NCI-H2171 (cell line): ENCODE measurements around the gene USP31.
A peak's percentile ranks its signal among the peaks of the same experiment; 100 is the strongest.
"Not testable (repeated sequence)": the region's sequence is repeated elsewhere in the genome, so short reads cannot be mapped to it uniquely, and the experiment has no call there.

Source experiments
- DNase-seq: peaks from one replicate; lab custom pipeline; 2025; lab: John Stamatoyannopoulos, UW

USP31 gene

DNA sequence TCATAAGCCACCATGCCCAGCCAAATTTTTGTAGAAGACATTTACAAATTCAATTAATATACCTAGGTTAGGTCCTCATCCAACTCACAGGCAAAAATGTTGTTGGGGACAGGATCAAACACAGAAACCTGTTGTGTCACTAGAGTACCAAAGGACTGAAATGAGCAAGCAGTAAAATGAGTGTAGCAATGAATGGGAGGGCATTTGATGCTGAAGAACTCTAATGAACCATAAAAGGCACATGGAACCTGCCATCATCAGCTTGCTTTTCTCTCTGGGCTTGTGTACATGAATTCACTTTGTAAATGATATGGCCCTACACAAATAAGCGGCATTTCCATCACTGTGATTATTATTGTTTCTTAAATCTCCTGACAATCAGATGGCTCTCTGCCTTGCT, 17.8 kb downstream of the USP31 start:
- no peak for DNase-seq

DNA sequence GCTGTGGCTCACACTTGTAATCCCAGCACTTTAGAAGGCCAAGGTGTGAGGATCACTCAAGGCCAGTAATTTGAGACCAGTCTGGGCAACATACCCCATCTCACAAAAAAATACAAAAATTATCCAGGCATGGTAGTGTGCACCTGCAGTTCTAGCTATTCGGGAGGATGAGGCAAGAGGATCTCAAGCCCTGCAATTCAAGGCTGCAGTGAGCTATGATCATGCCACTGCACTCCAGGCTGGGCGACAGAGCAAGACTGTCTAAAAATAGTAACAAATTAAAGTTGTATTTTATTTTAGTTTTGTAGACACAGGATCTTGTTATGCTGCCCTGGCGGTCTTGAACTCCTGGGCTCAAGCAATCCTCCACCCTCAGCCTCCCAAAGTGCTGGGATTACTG, 18.2 kb downstream of the USP31 start:
- no peak for DNase-seq

DNA sequence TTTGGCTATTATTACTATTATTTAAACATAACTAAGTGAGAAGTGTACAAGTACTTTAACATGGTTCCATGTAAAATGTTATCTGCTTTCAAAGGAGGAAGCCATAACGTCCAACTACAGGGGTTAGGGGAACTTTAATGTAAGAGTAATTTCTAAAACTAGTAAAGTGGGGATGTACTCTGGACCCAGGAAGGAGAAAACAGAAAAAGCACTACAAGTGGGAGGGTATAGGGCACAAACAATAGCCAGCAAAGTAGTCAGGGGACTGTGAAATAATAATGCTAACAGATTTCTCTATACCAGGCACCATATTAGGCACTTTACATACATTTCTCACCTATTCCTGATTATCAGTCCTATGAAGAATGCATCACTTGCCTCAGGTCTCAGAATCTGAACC, 19.6 kb downstream of the USP31 start:
- DNase-seq, result no peak

DNA sequence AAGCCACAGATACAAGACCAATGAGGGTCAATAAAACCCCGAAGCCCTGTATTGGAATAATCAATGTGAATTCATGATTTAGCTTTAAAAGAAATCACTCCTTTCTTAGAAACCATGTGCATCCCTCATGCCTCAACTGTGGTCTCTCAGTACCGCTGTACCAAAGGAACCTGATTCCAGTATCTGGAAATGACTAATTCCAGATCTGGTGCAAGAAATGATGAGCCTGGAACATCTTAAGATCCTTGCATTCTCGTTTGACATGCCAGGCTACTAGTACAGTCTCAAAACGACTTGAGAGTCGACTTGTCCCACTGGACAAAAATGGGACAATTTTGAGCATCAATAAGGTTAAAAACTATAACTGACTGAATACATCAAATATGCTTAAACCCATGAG, 21.2 kb downstream of the USP31 start:
- DNase-seq, result no peak

DNA sequence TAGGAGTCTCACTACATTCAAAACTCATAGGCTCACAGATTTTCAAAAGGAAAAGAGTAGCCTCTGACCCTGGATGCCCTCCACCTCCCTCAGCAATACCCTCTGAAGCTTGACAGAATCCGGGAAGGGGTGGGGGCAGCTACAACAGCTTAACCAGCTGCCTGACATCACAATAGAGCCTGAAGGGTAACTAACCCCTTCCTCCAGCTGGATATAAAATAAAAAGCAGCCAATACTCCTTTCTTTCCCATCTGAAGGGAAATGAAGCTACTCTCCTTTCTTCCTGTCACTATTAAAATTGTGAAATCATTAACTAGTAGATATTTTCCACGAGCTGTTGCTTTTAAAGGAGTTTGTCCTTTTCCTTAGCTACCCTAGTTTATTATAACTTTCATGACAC, 24.0 kb downstream of the USP31 start:
- DNase-seq, result no peak

DNA sequence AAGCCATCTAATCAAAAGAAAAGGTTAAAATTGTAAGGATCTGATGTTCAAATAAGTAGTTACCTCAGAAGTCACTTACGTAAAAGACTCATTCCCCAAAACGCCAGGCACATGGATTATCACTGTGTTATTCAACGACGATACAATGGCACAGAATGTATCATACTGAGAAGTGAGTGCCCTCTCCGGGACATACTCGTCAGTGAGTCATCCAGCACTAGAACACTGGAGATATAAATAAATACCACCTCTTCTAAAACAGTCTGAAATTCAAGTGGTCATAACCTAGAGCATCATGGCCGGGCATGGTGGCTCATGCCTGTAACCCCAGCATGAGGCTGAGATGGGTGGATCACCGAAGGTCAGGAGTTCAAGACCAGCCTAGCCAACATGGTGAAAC, 24.9 kb downstream of the USP31 start:
- DNase-seq, result no peak

DNA sequence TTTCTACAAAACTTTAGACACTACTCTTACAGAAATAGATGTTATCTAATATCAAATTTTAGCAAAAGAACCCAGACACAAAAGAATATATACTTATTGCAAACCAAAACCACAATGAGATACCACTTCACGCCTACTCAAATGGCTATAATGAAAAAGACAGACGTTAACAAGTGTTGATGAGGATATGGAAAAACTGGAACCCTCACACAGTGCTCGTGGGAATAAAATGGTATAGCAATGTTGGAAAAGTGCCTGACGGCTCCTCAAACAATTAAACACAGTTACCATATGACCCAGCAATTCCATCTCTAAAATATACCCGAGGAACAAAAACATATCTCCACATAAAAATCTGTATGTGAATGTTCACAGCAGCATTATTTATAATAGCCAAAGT, 27.1 kb downstream of the USP31 start:
- DNase-seq, result no peak

DNA sequence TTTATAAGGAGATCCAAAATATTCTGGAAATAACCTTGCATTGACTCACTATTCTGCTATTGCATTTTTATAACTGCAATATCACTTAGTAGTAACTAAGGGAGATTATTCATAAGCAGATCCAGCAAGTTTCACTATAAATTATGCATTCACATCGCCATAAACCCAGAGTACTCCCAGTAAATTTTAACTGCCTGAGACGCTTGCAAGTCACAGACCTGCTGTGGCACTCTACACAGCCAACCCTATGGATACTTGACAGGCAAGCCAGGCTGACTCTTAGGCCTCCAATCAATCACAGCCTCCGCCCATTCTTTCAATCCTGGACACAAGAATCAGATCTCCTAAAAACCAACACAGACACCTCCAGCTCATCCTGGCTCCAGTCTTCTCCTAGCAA, 28.2 kb downstream of the USP31 start:
- no peak for DNase-seq

DNA sequence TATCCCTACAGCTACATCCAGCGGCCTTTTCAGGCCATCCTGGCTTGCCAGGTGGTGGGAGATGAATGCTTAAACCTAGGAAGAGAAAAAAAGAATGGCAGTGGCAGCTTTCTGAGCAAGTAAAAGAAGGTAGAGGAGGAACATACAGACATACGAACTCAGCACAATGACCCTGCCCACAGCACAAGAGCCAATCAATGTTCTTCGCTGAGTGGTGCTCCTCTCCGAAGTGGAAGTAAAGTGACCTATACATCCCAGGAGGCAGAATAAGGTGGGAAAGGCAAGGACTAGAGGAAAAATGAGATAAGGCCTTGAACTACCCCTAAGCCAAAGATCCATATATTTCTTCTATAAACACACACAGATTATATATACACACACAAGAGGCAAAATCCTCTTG, 28.7 kb downstream of the USP31 start:
- no peak for DNase-seq

DNA sequence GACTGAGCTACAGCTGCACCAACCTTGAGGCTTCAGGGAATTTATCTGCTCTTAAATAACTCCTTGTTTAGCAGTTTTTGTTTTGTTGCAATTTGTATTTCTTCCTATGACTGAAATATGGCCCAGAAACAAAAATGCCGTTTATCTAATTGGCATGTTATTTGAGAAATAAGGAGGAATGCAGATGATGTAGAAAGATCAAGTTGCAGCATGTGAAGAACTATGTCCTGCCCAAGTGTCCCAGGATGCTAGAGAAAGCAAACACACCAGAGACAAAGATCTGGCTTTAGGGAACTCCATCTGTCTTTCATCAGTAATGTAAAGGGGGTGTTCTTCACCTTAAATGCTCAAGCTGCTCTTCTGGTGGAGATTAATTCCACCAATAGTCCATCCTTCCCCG, 29.7 kb downstream of the USP31 start:
- DNase-seq, result peak; percentile 30

DNA sequence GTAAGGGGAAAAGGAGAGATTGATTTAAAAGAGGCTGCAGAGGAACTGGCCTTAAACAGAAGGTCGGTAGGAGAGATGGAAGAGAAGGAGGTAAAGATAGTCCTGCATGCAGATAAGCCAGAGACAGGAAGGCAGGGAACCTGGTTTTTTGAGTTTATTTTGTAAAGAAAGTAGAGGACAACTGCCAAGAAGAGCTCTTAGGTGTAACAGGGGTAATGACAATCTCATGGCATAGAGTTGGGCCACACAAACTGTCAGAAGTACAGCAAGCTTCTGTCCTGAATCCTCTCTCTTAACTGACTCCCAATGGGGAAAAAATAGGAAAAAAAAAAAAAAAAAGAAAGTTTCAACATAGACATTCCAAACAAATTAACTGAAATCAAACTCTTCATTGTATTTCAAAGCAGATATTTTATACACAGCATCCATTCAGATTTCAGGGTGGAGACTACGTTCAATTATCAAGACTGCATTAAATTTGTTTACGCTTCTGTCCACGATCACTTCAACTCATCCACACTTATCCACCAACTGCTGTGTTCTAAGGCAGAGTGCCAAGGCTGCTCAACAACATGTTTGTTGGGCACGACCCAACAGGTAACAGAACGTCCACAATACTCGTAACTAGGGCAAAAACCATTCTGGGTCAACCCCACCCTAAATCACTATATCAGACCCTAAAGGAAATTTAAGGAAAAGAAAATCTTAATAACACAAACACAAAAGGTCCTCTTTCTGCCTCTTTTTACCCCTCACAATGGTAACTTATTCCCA, 34.9 kb downstream of the USP31 start:
- DNase-seq, result peak; percentile 60

DNA sequence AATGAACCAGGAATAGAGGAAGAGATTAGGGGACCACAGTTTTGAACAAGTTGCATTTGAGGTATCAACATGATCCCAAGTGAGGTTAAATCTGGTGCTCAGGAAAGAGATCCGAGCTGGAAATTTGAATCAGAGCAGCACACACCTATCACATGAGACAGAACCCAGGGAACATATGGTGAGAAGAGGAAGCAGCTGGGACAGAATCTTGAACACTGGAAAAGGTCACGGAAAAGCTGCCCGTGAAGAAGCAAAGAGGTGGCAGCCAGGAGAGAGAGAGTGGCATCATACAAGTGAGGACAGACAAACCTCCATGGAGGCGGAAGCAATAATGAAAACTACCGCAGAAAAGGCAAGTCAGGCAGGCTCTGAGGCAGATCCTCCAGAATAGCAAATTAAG, 36.1 kb downstream of the USP31 start:
- peak; percentile 76 for DNase-seq

DNA sequence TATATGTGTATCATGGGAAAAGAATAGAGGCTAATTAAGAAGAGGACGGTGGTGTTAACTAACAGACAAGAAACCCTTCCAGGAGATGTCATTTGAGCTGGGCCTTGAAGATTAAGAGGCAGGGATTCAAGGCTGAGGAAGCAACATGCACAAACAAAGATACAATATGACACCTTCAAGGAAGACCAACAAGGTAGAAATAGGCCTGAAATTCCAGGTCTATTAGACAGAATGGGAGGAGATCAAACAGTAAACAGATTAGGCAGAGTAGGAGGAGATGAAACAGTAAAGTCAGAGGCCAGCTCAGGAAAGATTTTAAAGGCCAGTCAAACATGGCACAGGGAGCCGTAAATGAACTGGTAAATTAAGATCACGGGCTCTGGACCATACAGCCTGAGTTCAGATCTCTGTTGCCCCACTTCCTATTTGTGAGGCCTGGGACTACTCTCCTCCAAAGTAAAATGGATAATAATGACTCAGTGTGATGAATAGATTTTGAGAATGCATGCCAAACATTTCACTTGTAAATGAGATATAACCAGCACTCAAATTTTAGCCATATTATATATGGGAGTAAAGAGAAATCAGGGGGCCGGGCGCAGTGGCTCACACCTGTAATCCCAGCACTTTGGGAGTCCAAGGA, 38.9 kb downstream of the USP31 start:
- DNase-seq, result no peak

DNA sequence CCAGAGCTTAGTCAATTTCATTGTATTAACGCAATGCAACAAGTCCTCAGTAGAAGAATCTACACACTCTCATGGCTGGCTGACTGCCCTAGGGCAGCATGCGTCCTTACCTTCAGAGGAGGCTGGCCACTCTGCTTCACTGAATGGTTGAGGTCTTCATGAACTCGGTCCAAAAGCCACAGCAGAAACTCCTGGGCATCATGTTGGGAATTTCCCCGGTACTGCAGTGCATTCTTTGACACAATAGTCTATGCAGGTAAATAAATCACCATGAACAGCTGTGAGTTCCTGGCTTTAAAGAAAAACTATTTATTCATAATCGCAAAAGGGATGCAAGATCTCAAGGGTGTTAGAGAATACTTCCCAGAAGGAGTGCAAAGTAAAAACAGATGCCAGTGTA, 41.3 kb downstream of the USP31 start:
- no peak for DNase-seq

DNA sequence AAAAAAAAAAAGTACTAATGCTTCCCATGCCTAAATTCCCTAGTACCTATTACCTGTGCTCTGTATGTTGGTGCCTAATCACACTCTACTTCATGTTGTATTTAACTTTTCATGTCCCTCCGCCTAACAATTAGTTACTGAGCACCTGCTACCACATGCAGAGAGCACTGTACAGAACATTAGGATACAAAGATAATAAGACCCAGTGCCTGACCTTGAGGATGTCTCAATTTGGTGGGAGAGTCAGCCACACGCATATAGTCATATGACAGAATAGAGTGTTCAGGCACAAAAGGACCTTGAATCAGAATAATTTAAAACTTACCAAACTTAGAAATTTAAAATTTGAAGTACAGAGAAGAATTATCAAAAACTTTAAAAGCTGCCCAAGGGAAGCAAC, 42.1 kb downstream of the USP31 start:
- no peak for DNase-seq

DNA sequence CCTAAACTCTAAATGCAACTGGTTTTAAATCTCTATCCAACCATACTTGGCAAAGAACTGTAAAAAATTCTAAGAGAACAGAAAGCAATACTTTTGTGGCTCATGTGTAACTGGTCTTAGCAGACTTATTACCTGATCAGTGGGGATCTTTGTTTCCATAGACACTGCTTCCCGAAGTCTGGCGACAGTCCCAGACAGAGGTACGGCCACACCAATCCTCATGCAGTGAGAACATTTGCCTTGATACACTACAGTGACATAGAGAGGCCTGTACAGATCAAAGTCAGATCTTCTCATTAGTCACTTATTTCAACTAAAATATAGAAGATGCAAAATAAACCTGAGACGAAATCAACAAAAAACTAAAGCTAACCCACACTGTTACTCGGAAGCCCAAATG, 43.9 kb downstream of the USP31 start:
- DNase-seq, result no peak

DNA sequence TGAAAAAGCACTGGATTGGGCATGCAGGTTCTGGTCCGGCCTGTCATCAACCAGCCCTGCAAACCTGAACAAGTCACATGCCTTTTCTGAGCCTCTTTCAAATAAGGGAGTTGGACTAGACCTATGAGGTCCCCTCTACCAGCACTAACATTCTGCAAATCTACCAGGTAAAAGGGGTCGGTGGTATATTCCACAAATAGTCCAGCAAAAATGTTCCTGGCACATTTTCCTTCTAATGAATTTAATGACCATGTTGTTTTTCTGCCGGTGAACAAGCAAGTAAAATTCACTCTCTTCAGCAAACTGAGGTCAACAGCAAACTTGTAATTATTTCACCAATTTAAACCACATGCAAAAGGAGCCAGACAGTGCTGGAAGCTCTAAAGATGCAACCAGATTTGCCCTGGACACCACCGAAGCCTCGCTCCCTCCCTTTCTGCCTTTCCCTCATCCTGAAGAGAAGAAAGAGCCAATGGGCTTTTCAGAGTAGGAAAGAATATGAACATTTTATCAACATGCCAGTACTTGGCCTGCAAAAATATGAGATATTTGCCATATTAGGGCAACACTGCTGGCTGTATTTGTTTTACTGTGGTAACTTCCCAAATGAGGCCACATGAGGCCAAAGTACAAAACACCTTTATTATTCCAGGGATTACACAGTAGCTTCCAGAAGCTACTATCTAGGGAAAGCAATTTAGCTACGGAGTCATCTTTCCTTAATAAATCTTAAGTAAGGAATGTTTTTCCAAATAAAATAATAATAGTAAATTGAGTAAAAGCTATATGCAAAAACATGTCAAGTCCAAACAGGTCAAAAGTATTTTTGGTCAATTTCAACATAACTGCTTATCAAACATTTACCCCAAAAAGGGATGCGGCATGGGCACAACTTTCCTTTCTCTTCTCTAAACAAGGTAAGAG, 45.0 kb downstream of the USP31 start:
- no peak for DNase-seq

DNA sequence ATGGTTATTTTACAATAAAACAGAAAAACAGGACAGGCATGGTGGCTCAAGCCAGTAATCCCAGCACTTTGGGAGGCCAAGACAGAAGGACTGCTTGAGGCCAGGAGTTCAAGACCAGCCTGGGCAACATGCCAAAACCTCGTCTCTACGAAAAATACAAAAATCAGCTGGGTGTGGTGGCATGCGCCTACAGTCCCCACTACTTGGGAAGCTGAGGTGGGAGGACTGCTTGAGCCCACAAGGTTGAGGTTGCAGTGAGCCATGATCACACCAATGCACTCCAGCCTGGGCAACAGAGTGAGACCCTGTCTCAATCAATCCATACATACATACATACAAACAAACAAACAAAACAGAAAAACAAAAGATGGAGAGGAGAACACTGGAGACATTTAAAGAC, 45.6 kb downstream of the USP31 start:
- DNase-seq, result no peak

DNA sequence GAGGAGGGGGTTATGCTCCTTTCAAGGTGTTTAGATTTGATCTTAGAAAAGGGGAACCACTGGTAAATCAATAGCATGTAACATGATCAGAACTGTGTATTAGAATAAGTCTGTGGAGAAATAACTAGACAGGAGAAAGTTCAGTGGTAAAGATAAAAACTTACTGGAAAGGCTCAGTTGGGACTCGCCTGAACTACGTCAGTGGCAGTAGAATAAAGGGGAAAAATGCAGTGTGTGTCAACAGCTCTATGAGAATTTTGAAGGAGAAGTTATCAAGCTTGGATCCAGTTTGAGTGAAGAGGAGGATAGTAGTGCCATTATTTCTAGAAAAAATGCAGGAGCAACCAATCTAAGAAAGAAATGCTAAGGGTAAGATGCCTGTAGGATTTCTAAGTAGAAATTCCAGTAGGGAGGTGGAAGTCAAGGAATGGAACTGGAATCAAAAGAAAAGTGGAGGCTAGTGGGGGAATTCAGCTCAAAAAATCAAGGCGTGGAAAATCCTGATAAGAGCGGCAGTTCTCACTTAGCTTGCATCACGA, 48.2 kb downstream of the USP31 start:
- no peak for DNase-seq

DNA sequence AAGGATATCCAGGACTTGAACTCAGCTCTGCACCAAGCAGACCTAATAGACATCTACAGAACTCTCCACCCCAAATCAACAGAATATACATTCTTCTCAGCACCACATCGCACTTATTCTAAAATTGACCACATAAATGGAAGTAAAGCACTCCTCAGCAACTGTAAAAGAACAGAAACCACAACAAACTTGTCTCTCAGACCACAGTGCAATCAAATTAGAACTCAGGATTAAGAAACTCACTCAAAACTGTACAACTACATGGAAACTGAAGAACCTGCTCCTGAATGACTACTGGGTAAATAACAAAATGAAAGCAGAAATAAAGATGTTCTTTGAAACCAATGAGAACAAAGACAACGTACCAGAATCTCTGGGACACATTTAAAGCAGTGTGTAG, 52.8 kb downstream of the USP31 start:
- not testable (repeated sequence) for DNase-seq

DNA sequence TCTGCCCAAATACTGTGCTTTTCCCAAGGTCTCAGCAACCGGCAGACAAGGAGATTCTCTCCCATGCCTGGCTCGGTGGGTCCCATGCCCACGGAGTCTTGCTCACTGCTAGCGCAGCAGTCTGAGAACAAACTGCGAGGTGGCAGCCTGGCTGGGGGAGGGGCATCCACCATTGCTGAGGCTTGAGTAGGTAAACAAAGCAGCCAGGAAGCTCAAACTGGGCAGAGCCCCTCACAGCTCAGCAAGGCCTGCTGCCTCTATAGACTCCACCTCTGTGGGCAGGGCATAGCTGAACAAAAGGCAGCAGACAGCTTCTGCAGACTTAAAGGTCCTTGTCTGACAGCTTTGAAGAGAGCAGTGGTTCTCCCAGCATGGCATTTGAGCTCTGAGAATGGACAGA, 55.1 kb downstream of the USP31 start:
- DNase-seq, result not testable (repeated sequence)

DNA sequence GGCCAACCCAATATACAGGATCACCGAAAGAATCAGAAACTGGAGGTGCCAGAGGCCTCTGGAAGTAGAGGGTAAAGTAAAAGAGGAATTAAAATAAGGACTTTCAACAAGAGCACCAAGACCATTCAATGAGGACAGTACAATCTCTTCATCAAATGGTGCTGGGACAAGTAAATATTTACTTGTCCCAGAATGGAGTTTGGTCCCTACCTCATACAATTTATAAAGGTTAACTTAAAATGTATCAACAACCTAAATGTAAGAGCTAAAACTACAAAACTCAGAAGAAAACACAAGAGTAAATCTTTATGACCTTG, 56.5 kb downstream of the USP31 start:
- DNase-seq, result no peak
